Activated CD4-positive, alpha-beta T cell treated with anti-CD3 and anti-CD28 coated beads, Interleukin-2, amount 10 ng/mL, durations not matched to agents 24 days and 14 days (primary cell): Measurements from ENCODE around the gene OPRL1. TPM values are rescaled to one million over a fixed set of nuclear protein-coding genes. Genes with fewer than 3 reads are reported as not detected.
A peak's percentile ranks its signal among the peaks of the same experiment; 100 is the strongest.
"Not testable (repeated sequence)": the region's sequence is repeated elsewhere in the genome, so short reads cannot be mapped to it uniquely, and the experiment has no call there.

Experiments used
- DNase-seq: peaks from one replicate; pipeline ENCODE4 v3.0.0; 2022
- H3K27ac Mint-ChIP-seq: one replicate; pipeline ENCODE4 v1.8.0; 2022; ENCODE audit warnings: mild to moderate bottlenecking, mixed read lengths
- H3K27me3 Mint-ChIP-seq: one replicate; pipeline ENCODE4 v1.8.0; 2022; ENCODE audit warnings: mixed read lengths
- H3K36me3 Mint-ChIP-seq: one replicate; pipeline ENCODE4 v1.8.0; 2022; ENCODE audit warnings: low read depth, mild to moderate bottlenecking, mixed read lengths
- H3K4me1 Mint-ChIP-seq: one replicate; pipeline ENCODE4 v1.8.0; 2021; ENCODE audit warnings: mixed read lengths
- H3K4me3 Mint-ChIP-seq: one replicate; pipeline ENCODE4 v1.8.0; 2022; ENCODE audit warnings: mild to moderate bottlenecking, moderate library complexity, mixed read lengths
- H3K9me3 Mint-ChIP-seq: one replicate; pipeline ENCODE4 v1.8.0; 2021; ENCODE audit warnings: mixed read lengths
- intact Hi-C: fragments of 100-400 bp; cut with micrococcal nuclease; formaldehyde crosslinking; loops from one replicate; pipeline ENCODE4 v1.15.1; 2023
- total RNA-seq: library from RNA; stranded (reverse); gene quantifications from 2 replicates; pipeline ENCODE4 v1.2.3, GENCODE V29; 2022

OPRL1 gene
- total RNA-seq, 1 donor from 2014 or later: 0.23 TPM

GRCh38 chr20:64116016-64116415 lies 36.1 kb downstream of the OPRL1 start:
- Mint-ChIP-seq H3K4me1 (peaks cover 9% of the 10 kb centered on the region), H3K9me3 (no peaks in the 10 kb centered on the region), H3K36me3 (no peaks in the 10 kb centered on the region), H3K4me3 (no peak overlapping the region), H3K27me3 (no peaks in the 10 kb centered on the region), H3K27ac (no peak overlapping the region)
- peak; percentile 51 for DNase-seq
- intact Hi-C loops: no loop called here

- Mint-ChIP-seq H3K9me3 (no peaks in the 10 kb centered on the region), H3K36me3 (no peaks in the 10 kb centered on the region), H3K4me1 (peaks cover 9% of the 10 kb centered on the region), H3K27me3 (peaks cover 6% of the 10 kb centered on the region), H3K4me3 (no peak overlapping the region), H3K27ac (no peak overlapping the region)
- peak; percentile 51 for DNase-seq
- intact Hi-C loops: no loop called here
Observed at GRCh38 chr20:64116541-64117431, 36.9 kb downstream of the OPRL1 start.

- H3K9me3 Mint-ChIP-seq, H3K4me3 Mint-ChIP-seq, intact Hi-C loops, DNase-seq, H3K27me3 Mint-ChIP-seq, H3K36me3 Mint-ChIP-seq, H3K27ac Mint-ChIP-seq, H3K4me1 Mint-ChIP-seq: not testable (repeated sequence)
Observed at GRCh38 chr20:64117432-64117777, 37.5 kb downstream of the OPRL1 start.

GRCh38 chr20:64119301-64119680 lies 39.4 kb downstream of the OPRL1 start:
- Mint-ChIP-seq H3K27ac (no peak overlapping the region), H3K27me3 (peaks cover 11% of the 10 kb centered on the region), H3K36me3 (no peaks in the 10 kb centered on the region), H3K4me3 (no peak overlapping the region), H3K4me1 (peaks cover 9% of the 10 kb centered on the region), H3K9me3 (no peaks in the 10 kb centered on the region)
- DNase-seq: peak; percentile 56
- intact Hi-C loops: no loop called here

GRCh38 chr20:64119681-64120341 lies 39.9 kb downstream of the OPRL1 start:
- peak overlapping the region; percentile 80 for H3K27ac Mint-ChIP-seq
- H3K9me3 Mint-ChIP-seq: no peaks in the 10 kb centered on the region
- peak overlapping the region; percentile 77 for H3K4me3 Mint-ChIP-seq
- peaks cover 14% of the 10 kb centered on the region for H3K27me3 Mint-ChIP-seq
- H3K4me1 Mint-ChIP-seq: peaks cover 9% of the 10 kb centered on the region
- no peak for DNase-seq
- intact Hi-C loops: loop anchor here (1.0 to 5.0 kb wide), 4 partner anchors 37 to 218 kb away; partner anchors contain the start of gene PRPF6
- H3K36me3 Mint-ChIP-seq: no peaks in the 10 kb centered on the region

GRCh38 chr20:64121586-64121985 lies 41.7 kb downstream of the OPRL1 start:
- DNase-seq: peak; percentile 50

GRCh38 chr20:64122927-64123326 lies 43.0 kb downstream of the OPRL1 start:
- not testable (repeated sequence) for H3K36me3 Mint-ChIP-seq, H3K4me1 Mint-ChIP-seq, H3K9me3 Mint-ChIP-seq, H3K27ac Mint-ChIP-seq, H3K4me3 Mint-ChIP-seq
- peaks cover 17% of the 10 kb centered on the region for H3K27me3 Mint-ChIP-seq
- intact Hi-C loops: loop anchor here (5.0 kb wide), 2 partner anchors 141 to 221 kb away; partner anchors contain the start of gene PRPF6
- peak; percentile 41 for DNase-seq

More at GRCh38 chr20:64121586-64121985, 41.7 kb downstream of the OPRL1 start:
- Mint-ChIP-seq H3K4me3 (no peak overlapping the region), H3K4me1 (peaks cover 9% of the 10 kb centered on the region), H3K36me3 (no peaks in the 10 kb centered on the region), H3K9me3 (no peaks in the 10 kb centered on the region), H3K27ac (no peak overlapping the region), H3K27me3 (peaks cover 16% of the 10 kb centered on the region)
- intact Hi-C loops: loop anchor here (5.0 kb wide), 2 partner anchors 139 to 219 kb away; partner anchors contain the start of gene PRPF6

GRCh38 chr20:64123517-64123916 lies 43.6 kb downstream of the OPRL1 start:
- not testable (repeated sequence) for H3K4me1 Mint-ChIP-seq, H3K9me3 Mint-ChIP-seq, DNase-seq, H3K27ac Mint-ChIP-seq, H3K36me3 Mint-ChIP-seq, H3K4me3 Mint-ChIP-seq
- H3K27me3 Mint-ChIP-seq: peaks cover 20% of the 10 kb centered on the region
- intact Hi-C loops: loop anchor here (5.0 kb wide), 2 partner anchors 141 to 221 kb away; partner anchors contain the start of gene PRPF6

GRCh38 chr20:64129146-64129782 lies 49.4 kb downstream of the OPRL1 start:
- intact Hi-C loops: no loop called here
- no peaks in the 10 kb centered on the region for H3K4me1 Mint-ChIP-seq
- no peaks in the 10 kb centered on the region for H3K36me3 Mint-ChIP-seq
- no peak overlapping the region for H3K4me3 Mint-ChIP-seq
- no peak overlapping the region for H3K27ac Mint-ChIP-seq
- peaks cover 12% of the 10 kb centered on the region for H3K27me3 Mint-ChIP-seq
- H3K9me3 Mint-ChIP-seq: no peaks in the 10 kb centered on the region
- DNase-seq: peak; percentile 47

- Mint-ChIP-seq H3K27me3 (peaks cover 7% of the 10 kb centered on the region), H3K9me3 (no peaks in the 10 kb centered on the region), H3K4me1 (no peaks in the 10 kb centered on the region), H3K4me3 (no peak overlapping the region), H3K27ac (no peak overlapping the region), H3K36me3 (no peaks in the 10 kb centered on the region)
- intact Hi-C loops: no loop called here
- peak; percentile 45 for DNase-seq
Observed at GRCh38 chr20:64130271-64130670, 50.4 kb downstream of the OPRL1 start.

- no peaks in the 10 kb centered on the region for H3K9me3 Mint-ChIP-seq
- no peaks in the 10 kb centered on the region for H3K36me3 Mint-ChIP-seq
- no peak overlapping the region for H3K4me3 Mint-ChIP-seq
- H3K27me3 Mint-ChIP-seq: peaks cover 7% of the 10 kb centered on the region
- intact Hi-C loops: no loop called here
- H3K27ac Mint-ChIP-seq: no peak overlapping the region
- no peaks in the 10 kb centered on the region for H3K4me1 Mint-ChIP-seq
- peak; percentile 37 for DNase-seq
Observed at GRCh38 chr20:64130876-64131275, 51.0 kb downstream of the OPRL1 start.

- no peak overlapping the region for H3K27ac Mint-ChIP-seq
- H3K36me3 Mint-ChIP-seq: no peaks in the 10 kb centered on the region
- no peak overlapping the region for H3K4me3 Mint-ChIP-seq
- H3K9me3 Mint-ChIP-seq: no peaks in the 10 kb centered on the region
- peak; percentile 56 for DNase-seq
- H3K4me1 Mint-ChIP-seq: no peaks in the 10 kb centered on the region
- intact Hi-C loops: no loop called here
- peaks cover 7% of the 10 kb centered on the region for H3K27me3 Mint-ChIP-seq
Observed at GRCh38 chr20:64131406-64131805, 51.5 kb downstream of the OPRL1 start.

- Mint-ChIP-seq H3K27ac (no peak overlapping the region), H3K9me3 (no peaks in the 10 kb centered on the region), H3K4me1 (no peaks in the 10 kb centered on the region), H3K36me3 (no peaks in the 10 kb centered on the region), H3K4me3 (no peak overlapping the region), H3K27me3 (peaks cover 2% of the 10 kb centered on the region)
- intact Hi-C loops: no loop called here
- DNase-seq: no peak
Observed at GRCh38 chr20:64133951-64134407, 54.1 kb downstream of the OPRL1 start.

GRCh38 chr20:64134744-64135143 lies 54.9 kb downstream of the OPRL1 start:
- H3K4me1 Mint-ChIP-seq, H3K27me3 Mint-ChIP-seq, H3K9me3 Mint-ChIP-seq, DNase-seq, H3K36me3 Mint-ChIP-seq, H3K27ac Mint-ChIP-seq, H3K4me3 Mint-ChIP-seq, intact Hi-C loops: not testable (repeated sequence)
